ENCODE measurements around the gene TXNDC11. TPM values are rescaled to one million over a fixed set of nuclear protein-coding genes. Genes with fewer than 3 reads are reported as not detected.

TXNDC11 gene
- total RNA-seq, 1 experiment from 2014 or later: 30.9 TPM

GRCh38 chr16:11649276-11649675 lies 93.4 kb downstream of the TXNDC11 start:
- Histone ChIP-seq H4K20me1 (ENCODE audit: insufficient read depth) (no peaks in the 10 kb centered on the region), H3K4me2 (no peak overlapping the region), H3K9me2 (ENCODE audit: insufficient read depth) (no peaks in the 10 kb centered on the region), H3K36me3 (ENCODE audit: low read depth) (no peaks in the 10 kb centered on the region), H3K27me3 (ENCODE audit: insufficient read depth, low read depth) (no peaks in the 10 kb centered on the region), H3F3A (ENCODE audit: insufficient read depth, low read depth) (no peaks in the 10 kb centered on the region), H2AFZ (no peak overlapping the region), H3K4me3 (no peak overlapping the region), H3K27ac (no peak overlapping the region), H3K4me1 (replicated peaks; ENCODE audit: insufficient read depth) (no peaks in the 10 kb centered on the region), H3K79me2 (ENCODE audit: low read depth) (no peaks in the 10 kb centered on the region), H3K9me3 (ENCODE audit: insufficient read depth, low read depth) (no peaks in the 10 kb centered on the region)
- POLR2A ChIA-PET (ENCODE audit: unreplicated experiment): no interaction called here
- no peak for DNase-seq
- BruUV-seq (replicated peaks): no TSS peak
- CTCF ChIA-PET: interaction anchor here (0.7 kb wide), 1 partner anchor 92 kb away, joined by 5 read pairs; no protein-coding TSS in a partner anchor
- intact Hi-C loops (cut with micrococcal nuclease; ENCODE audit: unreplicated experiment): no loop called here
- no peak for TF ChIP-seq CTCF (conservative IDR thresholded peaks at IDR 0.05)
- TF ChIP-seq EZH2 (IDR thresholded peaks at IDR 0.05; ENCODE audit: low read depth): no peak

GRCh38 chr16:11642765-11643116 lies 99.9 kb downstream of the TXNDC11 start:
- Histone ChIP-seq H3F3A (ENCODE audit: insufficient read depth, low read depth) (peaks cover 38% of the 10 kb centered on the region), H2AFZ (no peak overlapping the region), H4K20me1 (ENCODE audit: insufficient read depth) (no peaks in the 10 kb centered on the region), H3K36me3 (ENCODE audit: low read depth) (no peaks in the 10 kb centered on the region), H3K4me1 (replicated peaks; ENCODE audit: insufficient read depth) (peaks cover 29% of the 10 kb centered on the region), H3K79me2 (ENCODE audit: low read depth) (no peaks in the 10 kb centered on the region), H3K9me3 (ENCODE audit: insufficient read depth, low read depth) (no peaks in the 10 kb centered on the region), H3K27me3 (ENCODE audit: insufficient read depth, low read depth) (no peaks in the 10 kb centered on the region), H3K4me2 (no peak overlapping the region; the same call in 1 of the 2 replicates), H3K27ac (no peak overlapping the region), H3K9me2 (ENCODE audit: insufficient read depth) (no peaks in the 10 kb centered on the region), H3K4me3 (no peak overlapping the region)
- intact Hi-C loops (cut with micrococcal nuclease; ENCODE audit: unreplicated experiment): no loop called here
- BruUV-seq (replicated peaks): no TSS peak
- no peak for DNase-seq
- ChIA-PET CTCF (interaction anchor here (0.6 to 0.7 kb wide), 3 partner anchors 69 to 94 kb away, joined by 6 to 9 read pairs (median 7); no protein-coding TSS in a partner anchor), POLR2A (ENCODE audit: unreplicated experiment) (no interaction called here)
- TF ChIP-seq EZH2 (IDR thresholded peaks at IDR 0.05; ENCODE audit: low read depth): no peak
- no peak for TF ChIP-seq CTCF (conservative IDR thresholded peaks at IDR 0.05)

GRCh38 chr16:11640987-11641817 lies 101.5 kb downstream of the TXNDC11 start:
- H3K79me2 ChIP-seq (ENCODE audit: low read depth): no peaks in the 10 kb centered on the region
- H3K27me3 ChIP-seq (ENCODE audit: insufficient read depth, low read depth): no peaks in the 10 kb centered on the region
- ChIA-PET CTCF (interaction anchor here (0.6 to 2.4 kb wide), 7 partner anchors 13 to 214 kb away, joined by 3 to 8 read pairs (median 4); no protein-coding TSS in a partner anchor), POLR2A (ENCODE audit: unreplicated experiment) (interaction anchor here (0.6 to 1.4 kb wide), 4 partner anchors 14 to 241 kb away, joined by 4 to 15 read pairs (median 4); partner anchors contain the start of gene LITAF)
- no peaks in the 10 kb centered on the region for H4K20me1 ChIP-seq (ENCODE audit: insufficient read depth)
- no peaks in the 10 kb centered on the region for H3K9me2 ChIP-seq (ENCODE audit: insufficient read depth)
- intact Hi-C loops (cut with micrococcal nuclease; ENCODE audit: unreplicated experiment): loop anchor here (1.0 kb wide), 7 partner anchors 13 to 234 kb away; no protein-coding TSS in a partner anchor
- TSS peak; percentile 76 for BruUV-seq (replicated peaks)
- peak; percentile 88 for TF ChIP-seq CTCF (conservative IDR thresholded peaks at IDR 0.05)
- TF ChIP-seq EZH2 (IDR thresholded peaks at IDR 0.05; ENCODE audit: low read depth): no peak
- peak overlapping the region; percentile 15; the same call in 1 of the 2 replicates for H3K4me3 ChIP-seq
- H3K27ac ChIP-seq: peak overlapping the region; percentile 99
- H3F3A ChIP-seq (ENCODE audit: insufficient read depth, low read depth): peaks cover 43% of the 10 kb centered on the region
- H3K4me2 ChIP-seq: peak overlapping the region; percentile 65
- H2AFZ ChIP-seq: no peak overlapping the region
- H3K4me1 ChIP-seq (replicated peaks; ENCODE audit: insufficient read depth): peaks cover 43% of the 10 kb centered on the region
- H3K9me3 ChIP-seq (ENCODE audit: insufficient read depth, low read depth): no peaks in the 10 kb centered on the region
- H3K36me3 ChIP-seq (ENCODE audit: low read depth): no peaks in the 10 kb centered on the region
- peak; percentile 53 to 59 for DNase-seq

Data from PC-9 (cell line).